Measurements from ENCODE around the gene MMP13.
A peak's percentile ranks its signal among the peaks of the same experiment; 100 is the strongest.
"Not testable (repeated sequence)": the region's sequence is repeated elsewhere in the genome, so short reads cannot be mapped to it uniquely, and the experiment has no call there.

Gene MMP13

DNA sequence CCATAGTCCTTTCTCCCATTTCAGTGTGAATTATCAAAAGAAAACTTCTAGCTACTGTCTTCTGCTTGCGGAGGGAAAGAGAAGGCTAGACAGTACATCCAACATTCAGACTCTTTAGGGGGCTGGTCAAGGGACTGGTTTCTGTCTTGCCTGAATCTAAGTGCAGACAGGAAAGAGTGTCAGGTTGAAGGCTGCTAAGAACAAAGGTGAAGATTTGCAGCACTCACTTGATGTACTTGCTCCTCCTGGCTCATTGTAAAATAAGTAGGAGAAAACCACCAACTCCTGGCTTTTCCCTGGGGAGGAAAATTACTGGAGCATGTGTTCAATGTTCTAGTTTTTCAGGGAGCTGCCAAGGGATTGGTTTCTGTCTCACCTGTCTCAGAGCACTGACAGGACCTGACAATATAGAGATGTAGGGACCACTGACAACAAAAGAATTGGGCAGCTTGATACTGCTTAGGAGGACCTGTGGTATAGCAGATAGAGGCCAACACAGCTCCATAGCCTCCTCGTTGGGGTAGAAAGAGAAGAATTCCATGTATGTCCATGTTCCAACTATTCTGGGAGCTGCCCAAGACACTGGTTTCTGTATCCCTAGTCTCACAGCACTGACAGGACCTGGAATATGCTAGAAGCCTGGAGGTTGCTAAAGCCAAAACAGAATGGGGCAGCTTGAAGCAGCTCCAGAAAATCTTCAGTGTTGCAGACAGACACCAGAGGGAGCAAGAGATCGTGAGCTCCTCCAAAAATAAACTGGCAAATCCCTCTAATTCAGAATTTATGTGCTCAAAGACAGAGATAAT, 41.1 kb downstream of the MMP13 start:
- DNase-seq (ENCODE audit: low spot score): peak; percentile 13
- no peak for TF ChIP-seq CTCF (IDR thresholded peaks at IDR 0.05; ENCODE audit: borderline replicate concordance, control extremely low read depth, extremely low read depth, insufficient read depth, missing control alignments)
- in situ Hi-C loops (cut with MboI; ENCODE audit: low sequenced_read_pairs, unreplicated experiment): no loop called here

- in situ Hi-C loops (cut with MboI; ENCODE audit: low sequenced_read_pairs, unreplicated experiment): no loop called here
- DNase-seq (ENCODE audit: low spot score): no peak
- no peak for TF ChIP-seq CTCF (IDR thresholded peaks at IDR 0.05; ENCODE audit: borderline replicate concordance, control extremely low read depth, extremely low read depth, insufficient read depth, missing control alignments)
These were observed 43.1 kb downstream of the MMP13 start for GRCh38 chr11:102912482-102912830.

- TF ChIP-seq CTCF (IDR thresholded peaks at IDR 0.05; ENCODE audit: borderline replicate concordance, control extremely low read depth, extremely low read depth, insufficient read depth, missing control alignments): no peak
- in situ Hi-C loops (cut with MboI; ENCODE audit: low sequenced_read_pairs, unreplicated experiment): no loop called here
- DNase-seq (ENCODE audit: low spot score): no peak
These were observed 43.6 kb downstream of the MMP13 start for GRCh38 chr11:102911758-102912481.

- DNase-seq (ENCODE audit: low spot score); in situ Hi-C loops (cut with MboI; ENCODE audit: low sequenced_read_pairs, unreplicated experiment): not testable (repeated sequence)
These were observed 49.7 kb downstream of the MMP13 start for GRCh38 chr11:102905848-102906247.

DNA sequence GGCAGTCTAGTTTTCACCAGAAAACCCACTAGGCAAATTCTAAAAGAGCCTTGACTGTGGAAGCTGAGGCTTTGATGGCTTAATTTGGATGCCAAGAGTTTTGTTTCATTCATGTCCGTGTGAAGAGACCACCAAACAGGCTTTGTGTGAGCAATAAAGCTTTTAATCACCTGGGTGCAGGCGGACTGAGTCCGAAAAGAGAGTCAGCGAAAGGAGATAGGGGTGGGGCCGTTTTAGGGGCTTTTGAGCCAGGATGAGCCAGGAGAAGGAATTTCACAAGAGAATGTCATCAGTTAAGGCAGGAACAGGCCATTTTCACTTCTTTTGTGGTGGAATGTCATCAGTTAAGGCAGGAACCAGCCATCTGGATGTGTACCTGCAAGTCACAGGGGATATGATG, 51.6 kb downstream of the MMP13 start:
- DNase-seq (ENCODE audit: low spot score); in situ Hi-C loops (cut with MboI; ENCODE audit: low sequenced_read_pairs, unreplicated experiment): not testable (repeated sequence)

DNA sequence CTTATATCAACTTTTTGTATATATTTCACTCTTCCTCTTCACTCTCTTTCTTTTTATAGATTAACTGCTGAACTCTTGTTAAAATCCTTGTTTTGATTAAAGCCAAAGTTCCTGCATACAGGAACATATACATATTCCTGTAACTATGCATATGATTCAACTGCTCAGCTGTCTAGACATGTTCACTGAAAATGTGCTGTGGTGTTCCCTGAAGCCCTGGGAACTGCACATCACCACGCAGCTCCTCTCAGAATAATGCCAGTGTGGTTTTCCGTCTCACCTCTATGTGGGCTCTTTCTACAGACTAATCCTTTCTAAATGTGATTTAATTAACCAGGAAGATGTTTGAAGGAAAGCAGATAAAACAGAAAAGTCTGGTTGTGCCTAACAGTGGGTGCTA, 55.2 kb downstream of the MMP13 start:
- no peak for TF ChIP-seq CTCF (IDR thresholded peaks at IDR 0.05; ENCODE audit: borderline replicate concordance, control extremely low read depth, extremely low read depth, insufficient read depth, missing control alignments)
- in situ Hi-C loops (cut with MboI; ENCODE audit: low sequenced_read_pairs, unreplicated experiment): no loop called here
- no peak for DNase-seq (ENCODE audit: low spot score)

Data from GM13976 (cell line).